K562 (cell line): Measurements from ENCODE around the gene GALP. TPM values are rescaled to one million over a fixed set of nuclear protein-coding genes. Genes with fewer than 3 reads are reported as not detected.

Experiments used
- ARID2 ChIP-seq: fragments of 450-650 bp; IDR thresholded peaks from 2 replicates; pipeline ENCODE4 v1.6.1; 2017; ENCODE audit warnings: antibody characterized with exemption, mild to moderate bottlenecking
- ATF7 ChIP-seq: fragments of 450-650 bp; IDR thresholded peaks from 2 replicates; pipeline ENCODE4 v1.7.1; 2014; ENCODE audit warnings: mild to moderate bottlenecking, moderate library complexity
- DLX4 ChIP-seq: fragments of 250-450 bp; sonication (Bioruptor Pico); IDR thresholded peaks from 2 replicates; pipeline ENCODE4 v1.6.1; 2021; ENCODE audit warnings: mild to moderate bottlenecking
- KAT8 ChIP-seq: fragments of 450-650 bp; IDR thresholded peaks from 2 replicates; pipeline ENCODE4 v1.6.1; 2016; ENCODE audit warnings: low read depth, mild to moderate bottlenecking
- MTA1 ChIP-seq: fragments of 450-650 bp; IDR thresholded peaks from 2 replicates; pipeline ENCODE4 v1.6.1; 2017; ENCODE audit warnings: borderline replicate concordance
- POLR2G ChIP-seq: fragments of 200-400 bp; formaldehyde crosslinking; IDR thresholded peaks from 2 replicates; pipeline ENCODE4 v1.6.1; 2017; ENCODE audit warnings: low read depth, mild to moderate bottlenecking, antibody characterized with exemption, low read length, moderate library complexity
- PREB ChIP-seq: sonication (generic); formaldehyde crosslinking; IDR thresholded peaks from 2 replicates; pipeline ENCODE4 v1.8.1; 2023; ENCODE audit warnings: mild to moderate bottlenecking, missing genetic modification reagents
- RBFOX2 ChIP-seq: fragments of 200-400 bp; formaldehyde crosslinking; IDR thresholded peaks from 2 replicates; pipeline ENCODE4 v1.6.1; 2017; ENCODE audit warnings: low read depth, mild to moderate bottlenecking, low read length, moderate library complexity
- RFX5 ChIP-seq: IDR thresholded peaks from 2 replicates; pipeline ENCODE4 v1.6.1; 2011; ENCODE audit warnings: low read depth, mild to moderate bottlenecking, improper control_type of control experiment, low read length
- SAFB ChIP-seq: fragments of 200-400 bp; formaldehyde crosslinking; IDR thresholded peaks from 2 replicates; pipeline ENCODE4 v1.6.1; 2017; ENCODE audit warnings: low read depth, low read length, borderline replicate concordance
- SLC30A9 ChIP-seq: fragments of 250-450 bp; sonication (Bioruptor Pico); IDR thresholded peaks from 2 replicates; pipeline ENCODE4 v1.8.0; 2022; ENCODE audit warnings: mild to moderate bottlenecking, moderate library complexity
- ZBTB33 ChIP-seq: sonication (generic); formaldehyde crosslinking; IDR thresholded peaks from 2 replicates; pipeline ENCODE4 v1.8.1; 2023; ENCODE audit warnings: mild to moderate bottlenecking, missing genetic modification reagents
- ZNF407 ChIP-seq: fragments of 450-650 bp; IDR thresholded peaks from 2 replicates; pipeline ENCODE4 v1.6.1; 2016; ENCODE audit warnings: low read depth
- polyA plus RNA-seq, 8 experiments: library from polyadenylated mRNA; depleted of rRNA in 4 of 8; stranded (reverse) in 5 of 8; unstranded in 3 of 8; fragments of >200 nt; fragmentation: Nextera tagmentation in 2 of 8; fragmentation: Illumina TruSeq in 1 of 8; extraction: Ambion mirVana in 2 of 8; extraction: Trizol in 1 of 8; gene quantifications; 2 replicates each; pipeline versions ENCODE4 v1.2.1 to v1.2.3, GENCODE V29; 2011 to 2014; ENCODE audit warnings: inconsistent platforms in 1 of 8, missing spikeins in 1 of 8
- total RNA-seq, 7 experiments: library from RNA; depleted of rRNA in 6 of 7; stranded (reverse); fragments of >200 nt in 6 of 7; fragmentation: Illumina TruSeq in 2 of 7; extraction: Trizol in 2 of 7; gene quantifications; 2 replicates each; pipeline versions ENCODE4 v1.2.1 to v1.2.3, GENCODE V29; 2011 to 2021; ENCODE audit warnings: low replicate concordance in 1 of 7

GALP gene
- total and polyA plus RNA-seq, 9 of the 15 experiments (the other 6 are each of a cell fraction or from before 2014, with no cell fraction given), result not detected

GRCh38 chr19:56146904-56147303, 28.9 kb upstream of the GALP start (continued):
- TF ChIP-seq ZNF407 (no peak), RBFOX2 (peak; percentile 47; the same call in 1 of the 2 replicates), SLC30A9 (CRISPR knock-in tag) (no peak), DLX4 (no peak), ZBTB33 (CRISPR knock-in tag) (peak; percentile 55; the same call in 1 of the 2 replicates), SAFB (no peak), PREB (CRISPR knock-in tag) (no peak), MTA1 (no peak), KAT8 (no peak), POLR2G (0 out of 2 replicates have a peak, but pooled peaks have one; percentile 15), RFX5 (no peak), ATF7 (no peak), ARID2 (no peak)
